LNCaP clone FGC (cell line): Measurements from ENCODE around the gene EYA3.

ENCODE experiments used
- DNase-seq: peaks from one replicate; pipeline ENCODE4 v3.0.0-alpha.2; 2011; ENCODE audit warnings: low read depth
- H3K4me3 ChIP-seq: 2 replicates; pipeline ENCODE4 v1.5.1; 2011; ENCODE audit warnings: mild to moderate bottlenecking, low read depth, low read length, control low read depth
- TF ChIP-seq, protein P1 (sequence below): IDR thresholded peaks from 2 replicates; pipeline ENCODE4 v1.5.1; 2012; ENCODE audit warnings: mild to moderate bottlenecking; ENCODE audit not compliant: control insufficient read depth, insufficient read depth; ENCODE audit errors: extremely low read depth

The EYA3 gene

DNA sequence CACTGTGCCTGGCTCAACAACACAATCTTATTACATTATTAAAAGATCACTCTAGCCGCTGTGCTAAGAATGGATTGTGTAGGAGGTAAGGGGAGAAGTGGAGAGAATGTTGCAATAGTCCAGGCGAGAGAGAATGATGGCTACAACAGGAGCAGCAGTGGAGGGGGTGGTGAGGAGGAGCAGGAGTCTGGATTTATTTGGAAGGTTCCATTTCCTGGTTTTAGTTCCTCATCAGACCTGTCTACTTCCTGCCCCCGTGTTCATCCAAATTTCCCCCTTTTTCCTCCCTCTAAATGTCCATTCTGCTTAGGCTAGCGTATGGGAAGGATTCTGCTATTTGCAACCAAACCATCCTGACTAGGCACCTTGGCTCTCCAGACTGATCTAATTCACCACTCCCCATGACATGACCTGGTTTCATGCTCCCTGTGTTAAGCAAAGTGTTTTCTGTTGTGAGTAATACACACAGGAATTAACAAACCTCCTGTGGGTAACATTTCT is 35.1 kb upstream of the EYA3 start:
- TF ChIP-seq, protein P1, sequence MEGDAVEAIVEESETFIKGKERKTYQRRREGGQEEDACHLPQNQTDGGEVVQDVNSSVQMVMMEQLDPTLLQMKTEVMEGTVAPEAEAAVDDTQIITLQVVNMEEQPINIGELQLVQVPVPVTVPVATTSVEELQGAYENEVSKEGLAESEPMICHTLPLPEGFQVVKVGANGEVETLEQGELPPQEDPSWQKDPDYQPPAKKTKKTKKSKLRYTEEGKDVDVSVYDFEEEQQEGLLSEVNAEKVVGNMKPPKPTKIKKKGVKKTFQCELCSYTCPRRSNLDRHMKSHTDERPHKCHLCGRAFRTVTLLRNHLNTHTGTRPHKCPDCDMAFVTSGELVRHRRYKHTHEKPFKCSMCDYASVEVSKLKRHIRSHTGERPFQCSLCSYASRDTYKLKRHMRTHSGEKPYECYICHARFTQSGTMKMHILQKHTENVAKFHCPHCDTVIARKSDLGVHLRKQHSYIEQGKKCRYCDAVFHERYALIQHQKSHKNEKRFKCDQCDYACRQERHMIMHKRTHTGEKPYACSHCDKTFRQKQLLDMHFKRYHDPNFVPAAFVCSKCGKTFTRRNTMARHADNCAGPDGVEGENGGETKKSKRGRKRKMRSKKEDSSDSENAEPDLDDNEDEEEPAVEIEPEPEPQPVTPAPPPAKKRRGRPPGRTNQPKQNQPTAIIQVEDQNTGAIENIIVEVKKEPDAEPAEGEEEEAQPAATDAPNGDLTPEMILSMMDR = no peak
- H3K4me3 ChIP-seq = no peak overlapping the region
- no peak for DNase-seq

DNA sequence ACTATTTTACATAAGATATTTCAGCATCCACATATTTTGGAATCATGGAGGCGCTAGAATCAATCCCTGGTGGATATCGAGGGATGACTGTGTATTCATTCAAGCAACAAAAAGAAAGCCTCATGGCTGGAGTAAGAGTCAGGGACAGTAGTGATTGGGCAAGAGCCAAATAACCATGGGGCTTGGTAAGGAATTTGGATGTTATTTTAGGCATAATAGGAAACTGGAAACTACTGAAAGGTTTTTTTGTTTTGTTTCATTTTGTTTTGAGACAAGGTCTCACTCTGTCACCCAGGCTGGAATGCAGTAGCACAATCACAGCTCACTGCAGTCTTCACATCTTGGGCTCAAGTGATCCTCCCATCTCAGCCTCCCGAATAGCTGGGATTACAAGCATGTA is 33.8 kb upstream of the EYA3 start:
- H3K4me3 ChIP-seq = no peak overlapping the region
- TF ChIP-seq, protein P1 = no peak
- DNase-seq = no peak

DNA sequence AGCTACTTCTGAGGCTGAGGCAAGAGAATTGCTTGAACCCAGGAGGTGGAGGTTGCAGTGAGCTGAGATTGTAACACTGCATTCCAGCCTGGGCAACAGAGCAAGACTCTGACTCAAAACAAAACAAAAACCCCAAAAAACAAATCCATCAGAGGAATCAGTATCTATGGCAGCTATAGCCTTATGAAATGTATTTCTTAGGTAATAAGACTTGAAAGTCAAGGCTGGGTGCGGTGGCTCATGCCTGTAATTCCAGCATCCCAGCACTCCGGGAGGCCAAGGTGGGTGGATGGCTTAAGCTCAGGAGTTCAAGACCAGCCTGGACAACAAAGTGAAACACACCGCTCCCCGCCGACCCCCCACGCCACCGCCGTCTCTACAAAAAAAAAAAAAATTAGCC is 31.1 kb upstream of the EYA3 start:
- DNase-seq = no peak
- TF ChIP-seq, protein P1 = no peak
- no peak overlapping the region for H3K4me3 ChIP-seq

DNA sequence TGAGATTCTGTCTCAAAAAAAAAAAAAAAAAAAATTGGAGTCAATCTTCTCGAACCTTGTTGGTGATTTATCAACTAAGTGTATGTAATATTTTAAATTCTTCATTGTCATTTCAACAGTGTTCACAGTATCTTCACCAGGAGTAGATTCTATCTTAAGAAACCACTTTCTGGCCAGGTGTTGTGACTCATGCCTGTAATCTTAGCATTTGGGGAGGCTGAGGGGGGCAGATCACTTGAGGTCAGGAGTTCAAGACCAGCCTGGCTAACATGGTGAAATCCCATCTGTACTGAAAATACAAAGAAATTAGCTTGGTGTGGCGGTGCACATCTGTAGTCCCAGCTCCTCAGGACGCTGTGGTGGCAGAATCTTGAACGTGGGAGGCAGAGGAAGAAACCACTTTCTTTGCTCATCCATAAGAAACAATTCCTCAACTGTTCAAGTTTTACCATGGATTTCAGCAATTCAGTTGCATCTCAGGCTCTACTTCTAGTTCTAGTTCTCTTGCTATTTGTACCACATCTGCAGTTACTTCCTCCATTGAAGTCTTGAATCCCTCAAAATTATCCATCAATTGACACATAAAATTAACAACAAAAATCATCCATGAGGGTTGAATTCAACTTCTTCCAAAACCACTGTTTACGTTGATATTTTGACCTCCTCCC is 30.4 kb upstream of the EYA3 start:
- H3K4me3 ChIP-seq = no peak overlapping the region
- TF ChIP-seq, protein P1 = no peak
- no peak for DNase-seq

DNA sequence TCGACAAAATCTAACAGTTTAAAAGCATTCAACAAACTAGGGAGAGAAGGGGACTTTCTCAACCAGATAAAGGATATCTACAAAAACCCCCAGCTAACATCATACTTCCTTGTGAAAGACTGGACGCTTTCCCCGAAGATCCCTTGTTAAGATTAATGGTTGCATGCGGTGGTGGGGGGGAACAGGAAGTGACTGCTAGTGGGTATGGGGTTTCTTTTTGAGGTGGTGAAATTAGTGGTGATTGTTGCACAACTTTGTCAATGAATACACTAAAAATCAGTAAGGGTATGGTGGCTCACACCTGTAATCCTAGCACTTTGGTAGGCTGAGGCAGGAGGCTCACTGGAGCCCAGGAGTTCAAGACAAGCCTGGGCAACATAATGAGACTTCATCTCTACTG is 26.9 kb upstream of the EYA3 start:
- DNase-seq = no peak
- TF ChIP-seq, protein P1 = no peak

DNA sequence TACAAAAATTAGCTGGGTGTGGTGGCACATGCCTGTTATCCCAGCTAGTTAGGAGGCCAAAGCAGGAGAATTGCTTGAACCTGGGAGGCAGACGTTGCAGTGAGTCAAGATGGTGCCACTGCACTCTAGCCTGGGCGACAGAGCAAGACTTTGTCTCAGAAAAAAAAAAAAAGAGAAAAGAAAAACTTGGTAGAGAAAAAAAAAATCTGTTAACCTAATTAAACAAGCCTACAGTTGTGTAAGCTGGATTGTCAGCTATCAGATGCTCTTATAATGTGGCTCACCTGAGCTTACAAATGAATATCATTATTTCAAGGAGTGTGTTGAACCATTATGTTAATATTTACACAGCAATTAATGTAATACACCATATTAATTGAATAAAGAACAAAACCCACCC is 26.4 kb upstream of the EYA3 start:
- no peak for DNase-seq
- TF ChIP-seq, protein P1 = no peak
- H3K4me3 ChIP-seq = no peak overlapping the region

More for the DNA sequence above, 26.9 kb upstream of the EYA3 start:
- H3K4me3 ChIP-seq = no peak overlapping the region

DNA sequence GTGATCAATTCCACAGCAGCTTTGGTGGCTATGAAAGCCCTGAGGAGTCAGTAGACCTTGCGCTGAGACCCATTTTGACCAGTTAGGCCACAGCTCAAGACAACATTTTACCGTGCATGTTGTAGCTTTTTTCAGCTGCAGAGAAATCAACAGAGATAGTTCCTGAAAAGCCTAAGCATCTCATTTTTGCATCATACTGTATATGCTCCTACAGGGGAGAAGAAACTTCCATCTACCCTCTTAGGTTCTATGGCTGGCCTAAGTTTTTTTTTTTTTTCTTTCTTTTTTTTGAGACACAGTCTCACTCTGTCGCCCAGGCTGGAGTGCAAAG is 24.8 kb upstream of the EYA3 start:
- DNase-seq = no peak
- H3K4me3 ChIP-seq = no peak overlapping the region
- TF ChIP-seq, protein P1 = 0 out of 2 replicates have a peak, but pooled peaks have one; percentile 11
